HG02973 (cell line): ENCODE results near the gene GRM4.

Source experiments
- ATAC-seq: cut with Tn5 transposase; IDR thresholded peaks from one replicate; pipeline ENCODE4 v1.9.1; 2021; ENCODE audit warnings: moderate library complexity; ENCODE audit not compliant: unreplicated experiment

Gene GRM4

DNA sequence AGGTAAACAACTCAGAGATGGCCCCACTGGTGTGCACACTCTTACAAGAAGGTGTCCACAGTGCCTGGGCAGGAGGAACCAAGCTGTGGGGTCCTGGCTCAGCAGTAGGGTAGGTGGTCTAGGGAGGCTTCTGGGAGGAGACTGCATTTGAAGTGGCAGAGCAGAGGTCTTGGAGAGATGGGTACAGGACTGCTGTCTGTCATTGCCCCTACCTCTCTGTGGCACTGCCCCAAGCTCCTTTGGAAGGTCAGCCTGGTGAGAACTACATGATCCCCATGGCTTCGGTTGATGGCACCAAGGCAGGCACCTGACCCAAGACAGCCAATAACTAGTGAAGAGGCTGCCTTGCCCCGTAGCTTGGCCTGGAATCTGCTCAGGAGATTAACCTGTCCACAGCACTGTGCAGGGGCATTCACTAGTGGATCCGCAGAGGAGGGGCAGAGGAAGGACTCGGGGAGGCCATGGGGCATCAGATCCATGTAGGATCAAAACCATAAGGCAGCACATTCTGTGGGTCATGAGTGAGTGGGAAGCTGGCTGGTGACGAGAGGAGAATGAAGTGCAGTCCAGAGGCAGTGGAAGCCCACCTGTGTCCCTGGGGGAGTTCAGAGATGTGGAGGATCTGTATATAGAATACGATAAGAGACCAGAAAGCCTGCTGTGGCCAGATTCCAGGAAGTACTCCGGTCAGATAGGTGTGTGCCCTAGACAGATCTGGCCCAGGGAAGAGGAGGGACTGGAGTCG is 162.0 kb downstream of the GRM4 start:
- ATAC-seq, result no peak

- ATAC-seq, result no peak
Measured at GRCh38 chr6:33983109-33983716, 162.7 kb downstream of the GRM4 start.

DNA sequence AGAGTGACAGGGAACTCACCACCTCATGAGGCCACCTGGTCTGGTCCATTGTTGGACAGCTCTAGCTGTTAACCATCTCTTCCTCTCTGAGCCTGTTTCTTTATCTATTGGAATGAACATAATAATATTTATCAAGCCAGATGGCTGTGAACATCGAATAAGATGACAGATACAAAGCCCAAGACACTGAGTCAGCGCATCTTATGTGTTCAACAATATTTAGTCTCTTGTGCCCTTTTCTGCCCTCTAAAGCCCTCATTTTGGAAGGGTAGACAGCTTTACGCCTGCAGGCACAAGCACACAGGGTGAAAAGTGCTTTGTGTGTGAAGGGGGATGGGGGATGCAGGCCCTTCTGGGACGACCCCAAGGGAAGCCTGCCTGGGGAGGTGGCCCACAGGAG is 164.0 kb downstream of the GRM4 start:
- ATAC-seq, result no peak

GRCh38 chr6:33981421-33981820 is 164.5 kb downstream of the GRM4 start:
- ATAC-seq, result no peak

DNA sequence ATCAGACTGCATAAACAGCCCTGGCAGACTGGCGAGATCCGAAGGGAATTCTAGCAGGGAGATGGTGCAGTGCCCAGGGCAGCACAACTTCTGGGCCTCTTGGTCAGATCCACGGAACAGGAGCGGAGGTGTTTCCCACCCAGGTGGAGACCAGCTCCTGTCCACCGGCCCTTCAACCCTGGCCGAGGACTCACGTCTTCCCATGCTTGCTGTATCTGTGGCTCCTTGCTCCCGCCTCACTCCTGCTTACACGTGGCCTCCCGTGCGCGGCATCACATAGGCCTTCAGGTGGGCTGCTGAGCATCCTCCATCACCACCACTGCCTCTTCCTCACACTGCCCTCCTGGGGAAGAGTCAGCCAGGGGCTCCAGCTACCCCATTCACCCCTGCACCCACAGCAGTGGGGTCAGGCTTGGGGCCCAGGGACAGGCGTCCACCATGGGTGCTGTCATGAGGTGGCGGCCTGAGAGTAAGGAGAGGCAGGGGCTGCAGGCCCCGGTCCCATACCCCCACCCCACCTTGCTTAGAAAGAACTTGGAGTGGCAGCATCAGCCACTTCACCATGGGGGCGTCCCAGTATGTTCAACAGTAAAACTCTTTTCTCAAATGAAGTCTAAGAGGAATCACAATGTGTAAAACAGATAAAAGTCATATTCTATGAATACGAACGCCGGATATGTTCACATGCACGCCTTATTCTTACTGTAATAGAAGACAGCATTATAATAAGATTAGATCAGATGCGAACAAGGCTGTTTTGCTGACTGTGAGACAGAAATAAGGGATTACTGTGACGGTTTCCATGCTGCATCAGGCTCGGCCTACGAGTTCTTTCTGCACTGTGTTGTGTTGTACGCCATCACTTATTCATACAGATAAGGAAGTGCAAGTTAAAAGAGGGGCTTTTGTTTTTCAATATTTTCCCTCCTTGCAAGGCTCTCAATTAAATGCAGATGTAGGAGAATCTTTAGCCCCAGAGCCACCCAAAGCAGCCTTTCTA is 165.4 kb downstream of the GRM4 start:
- ATAC-seq, result no peak

GRCh38 chr6:33979750-33980149 is 166.1 kb downstream of the GRM4 start:
- ATAC-seq, result no peak

DNA sequence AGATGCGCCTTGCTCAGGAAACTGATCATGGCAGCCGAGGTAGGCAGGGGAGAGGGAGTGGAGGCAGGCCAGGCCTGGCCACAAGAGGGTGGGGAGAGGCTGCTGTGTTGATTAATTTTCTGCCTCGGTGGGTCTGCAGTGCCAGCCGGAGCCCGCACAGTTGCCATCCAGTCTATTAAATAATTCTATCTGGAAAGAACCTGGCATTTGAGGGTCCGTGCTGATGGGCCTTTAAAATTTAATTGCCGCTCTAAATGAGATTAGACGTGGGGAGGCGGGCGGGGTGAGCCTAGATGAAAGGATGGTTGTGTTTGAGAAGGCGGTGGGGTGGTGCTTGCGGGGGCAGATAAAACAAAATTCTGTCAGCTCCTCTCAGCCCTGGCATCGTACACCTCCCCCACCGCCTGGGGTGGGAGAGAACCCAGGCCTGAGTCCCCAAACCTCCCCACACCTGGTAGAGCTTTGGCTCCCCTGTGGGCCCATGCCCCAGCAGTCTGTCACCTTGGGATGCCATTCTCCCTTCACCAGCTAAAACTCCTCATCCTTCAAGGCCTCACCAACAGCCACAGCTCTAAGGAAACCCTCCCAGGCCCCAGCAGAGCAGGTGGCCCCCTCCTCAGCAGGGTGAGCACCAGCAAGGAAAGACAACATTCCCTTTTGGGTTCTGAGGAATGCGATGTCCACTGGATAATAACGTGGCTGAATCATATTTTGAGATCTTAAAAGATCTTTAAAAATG is 167.3 kb downstream of the GRM4 start:
- no peak for ATAC-seq

- no peak for ATAC-seq
Measured at GRCh38 chr6:33977606-33978411, 168.1 kb downstream of the GRM4 start.

GRCh38 chr6:33976437-33977360 is 169.2 kb downstream of the GRM4 start:
- no peak for ATAC-seq

DNA sequence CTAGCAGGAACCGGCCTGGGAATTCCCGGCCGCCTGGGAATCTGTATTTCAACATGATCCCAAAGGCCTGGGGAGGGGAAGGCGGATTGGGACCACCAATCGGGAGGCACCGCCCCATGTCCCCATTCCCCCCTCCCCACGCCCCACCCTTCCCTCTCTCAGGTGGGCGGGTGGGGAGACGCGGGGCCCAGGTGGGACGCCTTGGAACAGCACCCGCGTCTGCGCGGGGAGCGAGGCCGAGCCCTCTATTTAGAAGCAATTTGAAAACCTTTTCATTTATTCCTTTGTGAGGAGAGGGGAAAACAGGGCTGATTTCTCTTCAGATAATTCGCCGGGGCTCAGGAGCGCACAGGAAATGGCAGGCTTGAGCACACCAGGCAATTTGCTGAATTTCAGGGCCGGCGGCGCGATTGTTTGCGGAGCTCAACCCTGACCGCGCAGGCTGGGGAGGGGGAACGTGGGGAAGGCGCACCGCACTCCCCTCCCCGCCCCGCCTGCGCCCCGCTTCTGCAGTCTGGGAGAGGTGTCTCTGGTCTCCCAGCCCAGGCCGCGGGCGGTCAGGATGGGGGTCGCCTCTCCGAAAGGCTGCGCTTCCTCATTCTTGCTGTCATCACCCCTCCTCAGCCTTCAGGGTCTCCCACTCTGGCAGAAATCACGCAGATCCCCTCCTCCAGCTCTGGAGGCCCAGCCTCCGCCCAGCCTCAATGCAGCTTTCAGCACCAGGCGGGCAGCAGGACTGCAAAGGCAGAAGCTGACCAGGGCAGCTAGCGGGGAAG is 170.0 kb downstream of the GRM4 start:
- no peak for ATAC-seq

DNA sequence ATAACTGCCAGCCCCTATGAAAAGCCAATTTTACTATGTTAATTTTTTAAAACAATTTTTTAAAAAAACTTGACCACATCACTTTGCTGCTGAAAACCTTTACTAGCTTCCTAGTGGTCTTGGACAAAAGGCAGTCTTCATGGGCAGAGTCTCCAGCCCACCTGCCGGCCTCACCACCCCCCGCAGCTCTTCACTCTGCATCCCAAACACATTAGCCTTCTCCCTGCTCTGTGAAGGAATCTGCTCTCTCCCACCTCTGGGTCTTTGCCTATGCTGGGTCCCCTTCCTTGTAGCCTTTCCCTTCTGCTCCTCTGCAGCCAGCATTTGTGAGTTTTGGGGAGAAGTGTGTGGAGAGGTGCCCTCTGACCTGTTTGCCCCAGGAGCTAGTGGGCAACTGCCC is 171.4 kb downstream of the GRM4 start:
- no peak for ATAC-seq

GRCh38 chr6:33974030-33974429 is 171.9 kb downstream of the GRM4 start:
- no peak for ATAC-seq

GRCh38 chr6:33971580-33971979 is 174.3 kb downstream of the GRM4 start:
- ATAC-seq, result no peak
